Measurements from ENCODE around the gene FCGR2B.
"Not testable (repeated sequence)": the region's sequence is repeated elsewhere in the genome, so short reads cannot be mapped to it uniquely, and the experiment has no call there.

Gene FCGR2B

DNA sequence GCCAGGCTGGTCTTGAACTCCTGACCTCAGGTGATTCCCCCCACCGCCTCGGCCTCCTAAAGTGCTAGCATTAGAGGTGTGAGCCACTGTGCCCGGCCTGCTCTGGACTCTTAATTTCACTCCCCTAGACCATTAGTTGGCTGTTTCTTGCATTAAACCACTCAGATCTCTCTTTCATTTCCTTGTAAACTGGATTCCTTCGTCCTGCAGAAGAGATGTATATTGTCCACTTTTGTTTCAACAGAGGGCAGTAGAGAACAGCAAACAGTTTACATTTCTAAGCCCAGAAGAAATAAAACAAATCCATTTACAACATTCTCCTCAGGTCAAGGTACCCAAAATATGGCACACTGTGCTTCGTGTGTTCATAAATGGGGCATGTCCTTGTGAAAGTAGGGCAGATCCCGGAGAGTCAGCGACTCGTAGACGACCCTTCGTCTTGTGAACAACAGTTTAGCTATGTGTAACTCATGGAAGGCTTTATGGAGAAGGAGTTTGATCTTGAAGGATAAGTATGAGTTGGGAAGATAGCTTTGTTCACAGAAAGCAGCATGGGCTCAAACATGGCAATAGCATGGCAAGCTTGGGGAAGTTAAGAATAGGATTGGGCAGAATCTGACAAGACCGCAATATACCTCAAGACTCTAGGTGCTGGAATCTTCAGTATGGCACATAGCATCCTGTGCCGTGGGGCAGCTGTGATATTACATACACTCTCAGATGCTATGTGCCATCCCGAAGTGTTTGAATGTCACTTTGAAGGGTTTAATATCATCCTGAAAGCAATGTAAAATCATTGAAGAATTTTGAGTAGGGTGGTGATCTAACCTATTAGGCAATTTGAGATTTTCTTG, 15.2 kb upstream of the FCGR2B start:
- peak; percentile 26 for DNase-seq

- DNase-seq, result not testable (repeated sequence)
Observed at GRCh38 chr1:161653541-161653940, 9.4 kb upstream of the FCGR2B start.

- not testable (repeated sequence) for DNase-seq
Observed at GRCh38 chr1:161653971-161654370, 9.0 kb upstream of the FCGR2B start.

DNA sequence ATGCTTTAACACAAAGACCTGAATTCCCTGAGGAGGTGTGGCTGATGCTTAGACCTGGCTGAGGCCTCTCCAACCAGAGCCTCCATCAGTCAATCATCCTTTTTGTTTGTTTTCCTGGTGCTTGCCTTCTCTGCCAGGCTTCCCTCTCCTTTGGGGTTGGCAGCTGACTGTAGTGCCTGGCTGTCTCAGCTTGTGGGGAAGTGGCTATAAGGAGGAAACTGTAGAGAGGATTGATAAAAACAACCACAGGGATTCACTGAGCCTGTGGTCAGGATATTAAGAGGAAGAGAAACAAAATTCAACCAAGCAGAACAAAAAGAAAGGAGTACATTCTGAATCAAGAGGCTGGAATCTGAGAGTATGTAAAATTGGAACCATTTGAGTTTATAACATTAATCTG, 4.4 kb upstream of the FCGR2B start:
- DNase-seq, result not testable (repeated sequence)

DNA sequence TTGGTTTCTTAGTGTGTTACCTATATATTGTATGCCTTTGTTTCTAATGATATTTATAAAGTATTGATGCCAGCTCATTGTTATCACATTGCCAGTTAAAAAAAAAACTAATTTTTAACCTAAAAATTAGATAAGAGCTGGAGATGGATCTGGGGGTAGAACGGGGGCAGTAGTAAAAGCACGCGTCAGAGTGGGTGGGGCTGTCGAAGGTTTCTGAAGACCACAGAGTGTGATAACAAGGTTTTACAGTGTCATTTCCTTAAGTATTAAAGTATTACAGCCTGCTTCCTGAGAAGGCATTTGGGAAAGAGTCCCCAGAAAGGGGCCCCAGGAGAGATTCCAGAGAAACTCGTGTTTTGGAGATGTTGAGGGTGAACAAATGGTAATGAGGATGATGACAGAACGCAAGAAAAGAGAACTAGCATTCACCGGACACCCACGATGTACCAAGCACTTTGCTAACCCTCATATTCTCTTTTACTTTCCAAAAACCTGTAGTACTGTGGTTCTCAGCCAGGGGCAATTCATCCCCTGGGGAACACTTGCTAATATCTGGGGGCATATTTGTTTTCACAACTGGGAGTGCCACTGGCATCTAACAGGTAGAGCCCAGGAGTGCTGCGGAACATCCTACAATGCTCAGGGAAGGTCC, 1.2 kb upstream of the FCGR2B start:
- not testable (repeated sequence) for DNase-seq

GRCh38 chr1:161663569-161663968, 626 bp downstream of the FCGR2B start:
- DNase-seq, result not testable (repeated sequence)

GRCh38 chr1:161664689-161665088, 1.7 kb downstream of the FCGR2B start:
- DNase-seq, result not testable (repeated sequence)

- not testable (repeated sequence) for DNase-seq
Observed at GRCh38 chr1:161671045-161672020, 8.4 kb downstream of the FCGR2B start.

DNA sequence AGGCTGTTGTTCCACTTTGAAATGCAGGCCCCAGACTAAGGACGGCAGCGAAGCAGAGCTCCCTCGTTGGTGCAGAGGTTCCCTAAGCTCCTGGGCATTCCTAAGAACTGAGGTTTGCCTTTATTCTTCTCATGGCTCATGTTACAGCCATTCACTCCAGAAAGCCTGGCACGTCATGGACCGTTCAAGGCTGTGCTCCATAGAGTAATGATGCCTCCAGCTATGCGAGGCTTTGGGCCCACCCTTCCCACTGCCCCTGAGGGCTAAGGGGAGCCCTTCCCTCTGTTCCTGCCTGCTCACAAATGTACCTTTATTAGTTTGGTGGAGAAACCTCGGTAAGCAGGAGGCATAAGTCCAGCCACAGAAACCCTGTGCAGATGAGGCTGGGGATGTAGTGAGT, 10.5 kb downstream of the FCGR2B start:
- DNase-seq, result not testable (repeated sequence)

- DNase-seq, result not testable (repeated sequence)
Observed at GRCh38 chr1:161674447-161674846, 11.5 kb downstream of the FCGR2B start.

GRCh38 chr1:161674908-161675307, 12.0 kb downstream of the FCGR2B start:
- not testable (repeated sequence) for DNase-seq

GRCh38 chr1:161676441-161676840, 13.5 kb downstream of the FCGR2B start:
- no peak for DNase-seq

DNA sequence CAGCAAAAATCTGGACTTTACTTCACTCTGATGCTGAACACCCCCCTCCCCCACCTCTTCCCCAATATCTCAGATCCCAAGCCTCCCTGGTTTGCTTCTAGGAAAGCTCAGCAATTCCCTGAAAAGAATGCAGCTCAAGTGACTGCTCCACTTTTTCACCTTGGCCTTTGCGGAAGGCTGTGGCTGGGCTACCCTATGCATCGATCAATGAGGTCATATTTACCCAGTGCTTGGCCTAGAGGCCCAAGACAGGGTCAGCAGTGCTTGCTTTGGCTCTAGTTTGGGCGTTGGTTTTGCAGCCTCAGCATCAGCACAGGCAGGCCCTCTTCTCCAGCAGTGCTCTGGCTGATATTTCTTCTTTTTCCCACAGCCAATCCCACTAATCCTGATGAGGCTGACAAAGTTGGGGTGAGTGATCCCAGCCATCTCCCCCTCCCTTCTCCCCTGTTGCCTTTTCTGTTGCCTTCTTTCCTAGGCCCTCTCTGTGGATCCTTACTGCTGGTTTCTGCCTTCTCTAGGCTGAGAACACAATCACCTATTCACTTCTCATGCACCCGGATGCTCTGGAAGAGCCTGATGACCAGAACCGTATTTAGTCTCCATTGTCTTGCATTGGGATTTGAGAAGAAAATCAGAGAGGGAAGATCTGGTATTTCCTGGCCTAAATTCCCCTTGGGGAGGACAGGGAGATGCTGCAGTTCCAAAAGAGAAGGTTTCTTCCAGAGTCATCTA, 14.2 kb downstream of the FCGR2B start:
- no peak for DNase-seq

DNA sequence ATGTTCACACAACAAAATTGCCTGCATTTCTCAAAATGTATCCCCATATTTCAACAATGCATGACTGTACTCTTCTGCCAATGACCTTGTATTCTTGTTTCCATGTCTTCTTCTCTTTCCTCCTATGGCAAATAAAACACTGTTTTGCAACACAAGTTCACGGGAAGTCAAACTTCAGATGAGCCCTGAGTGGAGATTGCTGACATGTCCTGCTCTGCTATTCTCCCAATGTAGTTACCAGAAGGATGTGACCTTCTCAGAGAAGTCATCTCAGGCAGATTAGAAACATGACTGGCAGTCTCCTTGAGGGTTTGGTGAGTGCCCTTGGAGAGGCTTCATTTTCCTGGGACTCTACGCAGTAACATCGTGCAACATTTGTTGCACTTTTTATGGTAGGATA, 15.6 kb downstream of the FCGR2B start:
- DNase-seq, result no peak

- no peak for DNase-seq
Observed at GRCh38 chr1:161681879-161682278, 18.9 kb downstream of the FCGR2B start.

DNA sequence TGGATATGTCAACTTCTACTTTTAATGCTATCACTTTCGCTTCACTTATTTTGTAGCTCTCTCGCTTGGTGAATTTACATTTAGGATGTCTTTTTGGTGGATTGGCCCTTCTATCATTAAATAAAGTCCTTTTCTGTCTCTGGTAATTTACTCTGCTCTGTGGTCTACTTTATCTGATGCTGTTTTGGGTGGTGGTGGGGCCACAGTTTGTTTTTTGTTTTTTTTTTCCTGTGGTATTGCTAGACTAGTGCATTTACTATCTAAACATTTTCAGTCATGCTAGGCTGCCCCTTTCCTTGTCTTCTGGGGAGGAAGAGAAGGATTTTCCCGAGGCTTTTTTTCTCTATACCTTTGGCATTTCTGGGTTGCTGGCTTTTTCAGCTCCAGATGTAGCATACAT, 26.0 kb downstream of the FCGR2B start:
- DNase-seq, result no peak

GRCh38 chr1:161691846-161692245, 28.9 kb downstream of the FCGR2B start:
- no peak for DNase-seq

GRCh38 chr1:161693020-161693712, 30.2 kb downstream of the FCGR2B start:
- DNase-seq, result not testable (repeated sequence)

- DNase-seq, result not testable (repeated sequence)
Observed at GRCh38 chr1:161698302-161698701, 35.4 kb downstream of the FCGR2B start.

- DNase-seq, result no peak
Observed at GRCh38 chr1:161702250-161702649, 39.3 kb downstream of the FCGR2B start.

DNA sequence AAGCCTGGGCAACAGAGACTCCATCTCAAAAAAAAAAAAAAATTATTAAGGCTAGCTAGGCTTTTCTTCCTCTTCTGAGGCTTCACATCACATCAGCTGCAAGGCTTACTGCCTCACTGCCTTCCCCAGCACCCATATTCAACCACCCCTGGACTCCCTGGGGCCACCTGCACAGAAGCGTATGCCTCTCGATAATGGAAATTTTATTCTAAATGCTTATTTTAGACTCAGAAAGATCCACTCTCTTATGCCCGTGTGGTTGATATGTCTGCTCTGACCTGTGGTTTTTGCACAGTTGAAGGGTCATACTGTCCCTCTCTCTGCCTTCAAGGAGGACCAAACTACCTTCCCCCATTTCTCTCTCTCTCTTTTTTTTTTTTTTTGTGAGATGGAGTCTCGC, 42.6 kb downstream of the FCGR2B start:
- no peak for DNase-seq

- DNase-seq, result no peak
Observed at GRCh38 chr1:161706113-161706481, 43.2 kb downstream of the FCGR2B start.

Data from eye (tissue), 1 donor.